HEK293 (cell line): ENCODE results near the gene SKI.

Experiments
- BCL11A ChIP-seq: fragments of 450-650 bp; formaldehyde crosslinking; IDR thresholded peaks from 2 replicates; pipeline ENCODE4 v1.5.1; 2016; ENCODE audit warnings: low read depth, missing biosample characterization, missing genetic modification characterization
- BCL6B ChIP-seq: fragments of 450-650 bp; formaldehyde crosslinking; IDR thresholded peaks from 2 replicates; pipeline ENCODE4 v1.5.1; 2017; ENCODE audit warnings: missing biosample characterization, missing genetic modification characterization
- YY1 ChIP-seq: fragments of 450-650 bp; formaldehyde crosslinking; IDR thresholded peaks from 2 replicates; pipeline ENCODE4 v1.5.1; 2018; ENCODE audit warnings: missing biosample characterization, missing genetic modification characterization
- ZBTB21 ChIP-seq: fragments of 450-650 bp; formaldehyde crosslinking; IDR thresholded peaks from 2 replicates; pipeline ENCODE4 v1.5.1; 2017; ENCODE audit warnings: missing biosample characterization, missing genetic modification characterization
- ZNF398 ChIP-seq: fragments of 450-650 bp; formaldehyde crosslinking; IDR thresholded peaks from 2 replicates; pipeline ENCODE4 v1.5.1; 2017; ENCODE audit warnings: missing biosample characterization, missing genetic modification characterization
- ZSCAN30 ChIP-seq: fragments of 450-650 bp; IDR thresholded peaks from 2 replicates; pipeline ENCODE4 v1.5.1; 2018; ENCODE audit warnings: missing biosample characterization, mild to moderate bottlenecking, missing genetic modification characterization, moderate library complexity

- no peak for TF ChIP-seq ZBTB21 (tag by site-specific recombination)
- TF ChIP-seq ZNF398, result no peak
- no peak for TF ChIP-seq BCL6B (tag by site-specific recombination)
- TF ChIP-seq ZSCAN30 (tag by site-specific recombination), result no peak
- no peak for TF ChIP-seq YY1 (tag by site-specific recombination)
- TF ChIP-seq BCL11A (tag by site-specific recombination), result no peak
These were observed 6.8 kb upstream of the SKI start for GRCh38 chr1:2221271-2221670.
